DND-41 (cell line): ENCODE measurements around the gene IL10.

Source experiments
- CTCF ChIP-seq: IDR thresholded peaks from 2 replicates; pipeline ENCODE4 v1.5.1; 2012; ENCODE audit warnings: borderline replicate concordance, low read length, moderate library complexity, mild to moderate bottlenecking; ENCODE audit not compliant: poor library complexity, severe bottlenecking; ENCODE audit errors: extremely low read depth
- EZH2 ChIP-seq: IDR thresholded peaks from 3 replicates; pipeline ENCODE4 v1.6.1; 2012; ENCODE audit warnings: borderline replicate concordance, low read depth, mild to moderate bottlenecking, moderate library complexity, low read length, inconsistent platforms; ENCODE audit not compliant: severe bottlenecking

- TF ChIP-seq CTCF (no peak), EZH2 (no peak)
Measured at GRCh38 chr1:206719169-206719839, 53.0 kb downstream of the IL10 start.
